Measurements from ENCODE around the gene GIMAP2. TPM values are rescaled to one million over a fixed set of nuclear protein-coding genes. Genes with fewer than 3 reads are reported as not detected.

Gene GIMAP2
- total RNA-seq, 2 experiments from 2014 or later, result 64.1 to 65.1 TPM

DNA sequence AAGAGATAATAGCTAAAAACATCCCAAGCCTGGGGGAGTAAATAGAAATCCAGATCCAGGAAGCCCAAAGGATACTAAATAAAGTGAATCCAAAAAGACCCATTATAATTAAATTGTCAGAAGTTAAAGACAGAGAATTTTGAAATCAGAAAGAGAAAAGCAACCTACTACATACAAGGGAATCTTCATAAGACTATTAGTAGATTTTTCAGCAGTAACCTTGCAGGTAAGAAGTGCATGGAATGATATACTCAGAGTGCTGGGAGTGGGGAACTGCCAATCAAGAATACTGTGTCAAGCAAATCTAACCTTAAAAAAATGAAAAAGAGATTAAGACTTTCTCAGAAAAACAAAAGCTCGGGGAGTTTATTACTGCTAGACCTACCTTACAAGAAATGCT is 17.7 kb downstream of the GIMAP2 start:
- Histone ChIP-seq H3K27ac (ENCODE audit: low read depth in 1 of 2, low read length in 2 of 2) (no peak overlapping the region), H3K9me3 (ENCODE audit: control insufficient read depth in 1 of 2, insufficient read depth in 1 of 2, low read length in 2 of 2) (peaks cover 8 to 63% of the 10 kb centered on the region in 2 experiments), H3K4me3 (ENCODE audit: low read length) (no peak overlapping the region), H3K36me3 (ENCODE audit: insufficient read depth, low read length) (no peaks in the 10 kb centered on the region), H3K4me1 (ENCODE audit: insufficient read depth, low read length) (no peaks in the 10 kb centered on the region), H3K27me3 (ENCODE audit: control insufficient read depth in 1 of 2, insufficient read depth in 2 of 2, low read length in 2 of 2) (no peaks in the 10 kb centered on the region)
- Mint-ChIP-seq H3K27me3 (no peaks in the 10 kb centered on the region), H3K36me3 (ENCODE audit: low read depth) (peaks cover 68% of the 10 kb centered on the region), H3K4me3 (no peak overlapping the region), H3K9me3 (peaks cover 31% of the 10 kb centered on the region), H3K4me1 (ENCODE audit: low read depth) (no peaks in the 10 kb centered on the region), H3K27ac (no peak overlapping the region)
- TF ChIP-seq, protein P1, sequence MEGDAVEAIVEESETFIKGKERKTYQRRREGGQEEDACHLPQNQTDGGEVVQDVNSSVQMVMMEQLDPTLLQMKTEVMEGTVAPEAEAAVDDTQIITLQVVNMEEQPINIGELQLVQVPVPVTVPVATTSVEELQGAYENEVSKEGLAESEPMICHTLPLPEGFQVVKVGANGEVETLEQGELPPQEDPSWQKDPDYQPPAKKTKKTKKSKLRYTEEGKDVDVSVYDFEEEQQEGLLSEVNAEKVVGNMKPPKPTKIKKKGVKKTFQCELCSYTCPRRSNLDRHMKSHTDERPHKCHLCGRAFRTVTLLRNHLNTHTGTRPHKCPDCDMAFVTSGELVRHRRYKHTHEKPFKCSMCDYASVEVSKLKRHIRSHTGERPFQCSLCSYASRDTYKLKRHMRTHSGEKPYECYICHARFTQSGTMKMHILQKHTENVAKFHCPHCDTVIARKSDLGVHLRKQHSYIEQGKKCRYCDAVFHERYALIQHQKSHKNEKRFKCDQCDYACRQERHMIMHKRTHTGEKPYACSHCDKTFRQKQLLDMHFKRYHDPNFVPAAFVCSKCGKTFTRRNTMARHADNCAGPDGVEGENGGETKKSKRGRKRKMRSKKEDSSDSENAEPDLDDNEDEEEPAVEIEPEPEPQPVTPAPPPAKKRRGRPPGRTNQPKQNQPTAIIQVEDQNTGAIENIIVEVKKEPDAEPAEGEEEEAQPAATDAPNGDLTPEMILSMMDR (IDR thresholded peaks at IDR 0.05), result no peak
- intact Hi-C loops (cut with DNase I, micrococcal nuclease), result loop anchor here in 1 of 2 experiments (5.0 kb wide), 1 partner anchor 121 kb away; no protein-coding TSS in a partner anchor
- ChIA-PET POLR2A (interaction anchor here (0.7 to 1.2 kb wide), 6 partner anchors 12 to 183 kb away, joined by 3 to 6 read pairs (median 3); partner anchors contain the start of genes GIMAP1, GIMAP2 and GIMAP6), CTCF (interaction anchor here (0.8 kb wide), 1 partner anchor 54 kb away, joined by 3 read pairs; no protein-coding TSS in a partner anchor)
- ATAC-seq (ENCODE audit: poor library complexity) (no peak), DNase-seq (no peak)

DNA sequence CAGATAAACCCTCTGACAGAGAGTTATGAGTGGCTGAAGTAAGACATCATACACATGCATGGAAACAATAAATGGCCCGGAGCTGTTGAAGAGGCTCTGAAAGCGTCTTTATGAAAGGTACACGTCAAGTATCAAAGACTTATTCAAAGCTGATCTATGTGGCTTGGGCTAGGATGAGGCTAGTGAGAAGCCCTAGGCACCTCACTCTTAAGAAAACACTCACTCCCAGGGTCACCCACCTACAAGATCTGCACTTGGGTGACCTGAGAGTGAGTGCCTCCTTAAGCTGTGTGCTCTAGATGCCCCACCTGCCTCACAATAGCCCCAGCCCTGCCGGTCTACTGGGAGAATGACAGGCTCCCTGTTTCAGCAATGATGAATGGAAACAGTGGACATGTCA is 29.8 kb downstream of the GIMAP2 start:
- Mint-ChIP-seq H3K36me3 (ENCODE audit: low read depth) (peaks cover 71% of the 10 kb centered on the region), H3K4me3 (peak overlapping the region; percentile 100), H3K27me3 (no peaks in the 10 kb centered on the region), H3K4me1 (ENCODE audit: low read depth) (peaks cover 71% of the 10 kb centered on the region), H3K9me3 (peaks cover 3% of the 10 kb centered on the region), H3K27ac (peak overlapping the region; percentile 87)
- ATAC-seq (ENCODE audit: poor library complexity) (no peak), DNase-seq (peak in 4 of 14 experiments; percentile 12 to 57 (median 50))
- intact Hi-C loops (cut with DNase I, micrococcal nuclease), result loop anchor here (5.0 kb wide), 3 partner anchors 37 to 42 kb away; no protein-coding TSS in a partner anchor
- H3K36me3 ChIP-seq (ENCODE audit: insufficient read depth, low read length), result peaks cover 20% of the 10 kb centered on the region
- peak overlapping the region; percentile 81 to 83 for H3K27ac ChIP-seq (ENCODE audit: low read depth in 1 of 2, low read length in 2 of 2)
- peaks cover 42% of the 10 kb centered on the region for H3K4me1 ChIP-seq (ENCODE audit: insufficient read depth, low read length)
- peak overlapping the region; percentile 79 for H3K4me3 ChIP-seq (ENCODE audit: low read length)
- H3K9me3 ChIP-seq (ENCODE audit: control insufficient read depth in 1 of 2, insufficient read depth in 1 of 2, low read length in 2 of 2), result peaks cover 6% of the 10 kb centered on the region in 2 experiments
- no peaks in the 10 kb centered on the region for H3K27me3 ChIP-seq (ENCODE audit: control insufficient read depth in 1 of 2, insufficient read depth in 2 of 2, low read length in 2 of 2)
- POLR2A ChIA-PET, result interaction anchor here (1.0 to 5.4 kb wide), 30 partner anchors 9 to 265 kb away, joined by 3 to 88 read pairs (median 10); partner anchors contain the start of genes GIMAP2, GIMAP4, GIMAP5 and GIMAP6
- CTCF ChIA-PET, result interaction anchor here (1.0 to 4.4 kb wide), 17 partner anchors 10 to 311 kb away, joined by 3 to 29 read pairs (median 5); partner anchors contain the start of genes GIMAP5, GIMAP6 and GIMAP8
- TF ChIP-seq, protein P1 (IDR thresholded peaks at IDR 0.05), result no peak

DNA sequence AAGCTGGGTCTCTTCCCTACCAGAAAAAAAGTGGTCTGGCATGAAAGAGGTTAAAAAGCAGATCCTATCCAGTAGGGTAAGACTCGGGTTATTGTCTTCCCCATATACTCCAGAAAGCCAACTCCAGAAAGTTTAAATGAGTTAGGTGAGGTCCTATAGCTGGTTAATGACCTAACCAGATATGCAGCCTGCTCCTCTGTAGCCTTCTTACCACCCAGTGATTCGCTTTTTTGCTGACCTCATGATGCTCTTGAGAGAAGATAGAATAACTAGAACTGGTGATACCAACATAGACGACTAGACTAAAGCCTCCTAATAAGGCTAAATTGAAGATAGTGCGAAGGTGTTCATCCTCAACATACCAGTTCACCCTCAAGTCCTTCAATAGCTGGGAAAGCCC is 30.2 kb downstream of the GIMAP2 start:
- Mint-ChIP-seq H3K36me3 (ENCODE audit: low read depth) (peaks cover 76% of the 10 kb centered on the region), H3K9me3 (peaks cover 3% of the 10 kb centered on the region), H3K27me3 (no peaks in the 10 kb centered on the region), H3K27ac (peak overlapping the region; percentile 87), H3K4me3 (peak overlapping the region; percentile 100), H3K4me1 (ENCODE audit: low read depth) (peaks cover 72% of the 10 kb centered on the region)
- Histone ChIP-seq H3K36me3 (ENCODE audit: insufficient read depth, low read length) (peaks cover 25% of the 10 kb centered on the region), H3K4me1 (ENCODE audit: insufficient read depth, low read length) (peaks cover 46% of the 10 kb centered on the region), H3K27me3 (ENCODE audit: control insufficient read depth in 1 of 2, insufficient read depth in 2 of 2, low read length in 2 of 2) (no peaks in the 10 kb centered on the region), H3K27ac (ENCODE audit: low read depth in 1 of 2, low read length in 2 of 2) (peak overlapping the region; percentile 81 to 83), H3K9me3 (ENCODE audit: control insufficient read depth in 1 of 2, insufficient read depth in 1 of 2, low read length in 2 of 2) (peaks cover 6 to 10% of the 10 kb centered on the region in 2 experiments), H3K4me3 (ENCODE audit: low read length) (peak overlapping the region; percentile 79)
- ChIA-PET POLR2A (interaction anchor here (0.6 to 5.4 kb wide), 47 partner anchors 9 to 268 kb away, joined by 3 to 88 read pairs (median 7); partner anchors contain the start of genes GIMAP2, GIMAP4, GIMAP5 and GIMAP6), CTCF (interaction anchor here (1.0 to 4.4 kb wide), 22 partner anchors 9 to 311 kb away, joined by 3 to 29 read pairs (median 4); partner anchors contain the start of genes GIMAP5, GIMAP6 and GIMAP8)
- TF ChIP-seq, protein P1 (IDR thresholded peaks at IDR 0.05), result no peak
- intact Hi-C loops (cut with DNase I, micrococcal nuclease), result loop anchor here (2.0 to 5.0 kb wide), 4 partner anchors 21 to 42 kb away; partner anchors contain the start of gene GIMAP5 (in 1 of the 2)
- DNase-seq, result peak in 1 of 14 experiments; percentile 38
- no peak for ATAC-seq (ENCODE audit: poor library complexity)

Measured in CD4-positive, alpha-beta T cell (primary cell).